Posterior vena cava (tissue), 2 donors: ENCODE data around the gene PLA2G5. TPM values are rescaled to one million over a fixed set of nuclear protein-coding genes. Genes with fewer than 3 reads are reported as not detected.
"Not testable (repeated sequence)": the region's sequence is repeated elsewhere in the genome, so short reads cannot be mapped to it uniquely, and the experiment has no call there.

Experiments used
- DNase-seq: peaks from one replicate; pipeline ENCODE4 v3.0.0-alpha.2; 2020; ENCODE audit warnings: low spot score
- intact Hi-C, 2 donors: fragments of 100-400 bp; cut with DNase I; formaldehyde crosslinking; loops; one replicate each; pipeline versions ENCODE4 v1.14.1 to v1.14.2; 2022 to 2023
- total RNA-seq, 2 donors: library from RNA; stranded (reverse); fragmentation: NEBNext Ultra II Directional; extraction: Animal tissue kit (Norgen Biotek cat#: 25700); gene quantifications; one replicate each; pipeline ENCODE4 v1.2.1, GENCODE V29; 2021
- donor health status: DM: yes; HTN: yes; CAD: no.
- donor health status: DM: yes; HTN: yes; CAD: no.

The PLA2G5 gene
- total RNA-seq, 2 donors from 2014 or later: 6.7 to 9.8 TPM

GRCh38 chr1:20110679-20111078 is 40.7 kb downstream of the PLA2G5 start:
- intact Hi-C loops: no loop called here
- DNase-seq: peak; percentile 74

DNA sequence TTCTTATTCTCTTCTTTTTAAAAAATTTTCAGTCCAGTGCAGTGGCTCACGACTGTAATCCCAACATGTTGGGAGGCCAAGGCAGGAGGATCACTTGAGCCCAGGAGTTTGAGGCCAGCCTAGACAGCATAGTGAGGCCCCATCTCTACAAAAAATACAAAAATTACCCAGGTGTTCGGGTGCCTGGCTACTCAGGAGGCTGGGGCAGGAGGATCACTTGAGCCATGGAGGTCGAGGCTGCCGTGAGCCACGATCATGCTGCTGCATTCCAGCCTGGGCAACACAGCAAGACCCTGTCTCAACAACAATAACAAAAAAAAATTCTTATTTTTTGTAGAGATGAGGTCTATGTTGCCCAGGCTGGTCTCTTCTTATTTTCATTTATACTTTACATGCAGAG is 41.5 kb downstream of the PLA2G5 start:
- intact Hi-C loops: no loop called here
- peak; percentile 31 for DNase-seq

DNA sequence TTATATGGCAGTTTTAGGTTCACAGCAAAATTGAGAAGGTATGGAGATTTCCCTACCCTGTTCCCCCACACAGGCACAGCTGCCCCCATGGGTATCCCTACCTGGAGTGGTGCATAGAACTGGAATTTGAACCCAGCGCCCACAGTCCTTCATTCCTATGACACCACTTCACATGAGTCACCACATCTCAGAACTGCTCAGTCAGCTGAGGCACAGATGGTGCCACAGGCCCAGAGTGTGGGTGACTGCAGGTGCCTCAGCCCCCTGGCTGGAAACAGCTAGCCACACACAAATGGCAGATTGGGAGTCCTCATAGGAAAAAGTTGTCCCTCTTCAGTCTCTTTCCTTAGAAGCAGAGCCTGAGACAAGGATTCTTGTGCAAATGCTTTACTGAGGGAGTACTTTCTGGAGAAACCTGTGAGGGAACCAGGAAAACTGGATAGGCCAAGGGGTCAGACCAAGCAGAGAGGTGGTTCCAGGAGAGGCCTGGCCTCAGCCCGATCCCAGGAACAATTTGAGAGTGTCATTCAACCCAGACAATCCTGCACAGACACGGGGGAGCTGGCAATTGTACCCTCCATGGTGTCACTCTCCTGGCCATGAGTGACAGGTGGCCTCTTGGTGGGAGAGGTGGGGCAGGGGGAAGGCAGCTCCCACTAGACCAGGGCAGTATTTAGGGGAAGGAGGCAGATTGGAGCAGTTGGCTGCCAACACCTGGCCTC is 42.4 kb downstream of the PLA2G5 start:
- intact Hi-C loops: no loop called here
- DNase-seq: peak; percentile 68

DNA sequence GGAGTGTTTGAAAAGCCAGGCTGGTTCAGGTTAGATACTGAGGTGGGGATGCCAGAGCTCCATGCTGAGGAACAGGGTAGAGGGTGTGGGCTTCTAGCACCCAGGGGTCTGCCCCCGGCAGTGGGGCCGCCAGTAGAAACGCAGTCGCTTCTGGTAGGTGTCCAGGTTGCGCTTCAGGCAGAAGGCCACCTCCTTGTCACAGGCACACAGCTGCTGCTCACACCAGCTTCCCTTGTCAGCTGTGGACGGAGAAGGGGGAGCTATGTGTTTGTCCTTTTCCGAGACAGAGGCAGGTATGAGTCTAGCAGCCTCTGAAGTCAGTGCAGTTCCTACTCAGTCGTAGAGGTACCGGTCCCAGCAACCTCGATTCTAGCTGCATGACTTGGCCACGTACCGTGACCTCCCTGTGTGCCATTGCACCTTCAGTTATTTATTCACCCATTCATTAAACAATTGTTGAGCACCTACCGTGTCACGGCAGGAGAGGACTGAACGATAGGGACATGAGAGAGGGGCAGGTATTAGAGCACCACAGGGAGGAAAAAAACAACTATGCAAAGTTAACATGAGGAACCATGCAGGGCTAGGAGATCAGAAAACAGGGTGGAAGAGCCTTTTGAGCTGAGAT is 44.1 kb downstream of the PLA2G5 start:
- peak; percentile 41 for DNase-seq
- intact Hi-C loops: loop anchor here in 1 of 2 donors (1.0 kb wide), 1 partner anchor 27 kb away; no protein-coding TSS in a partner anchor

DNA sequence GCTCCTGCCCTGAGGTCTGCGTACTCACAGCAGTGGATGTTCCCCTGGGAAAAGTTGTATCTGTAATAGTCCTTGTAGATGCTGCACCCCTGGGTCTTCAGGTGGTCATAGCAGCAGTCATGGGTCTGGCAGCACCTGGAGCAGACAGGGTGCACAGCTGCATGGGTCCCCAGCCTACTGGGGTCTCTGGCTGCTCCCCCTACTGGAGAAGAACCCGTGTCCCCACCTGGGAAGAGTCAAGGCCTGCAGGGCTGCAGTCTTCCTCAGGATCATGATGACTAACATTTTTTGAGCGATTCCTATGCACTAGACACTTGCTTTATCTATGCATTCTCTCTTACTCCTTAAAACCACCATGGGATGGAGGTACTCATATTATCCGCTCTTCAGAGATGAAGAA is 45.5 kb downstream of the PLA2G5 start:
- no peak for DNase-seq
- intact Hi-C loops: no loop called here

DNA sequence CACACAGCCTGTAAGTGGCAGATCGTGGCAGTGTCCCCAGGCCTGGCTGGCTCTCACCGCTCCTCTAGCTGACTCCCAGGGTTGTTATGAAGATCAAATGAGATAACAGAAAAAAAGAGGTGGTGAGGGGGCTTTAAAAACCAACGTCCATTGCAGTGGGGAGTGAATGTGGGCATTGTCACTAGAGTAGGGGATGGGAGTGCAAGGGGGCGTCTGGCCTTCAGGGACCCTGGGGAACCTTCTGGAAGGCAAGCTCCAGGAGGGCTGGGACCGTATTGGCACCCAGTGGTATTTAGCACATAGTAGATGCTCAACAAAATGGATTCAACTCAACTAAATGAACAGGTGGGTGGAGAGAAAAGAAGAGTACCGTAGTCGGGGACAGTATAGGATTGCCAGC is 45.9 kb downstream of the PLA2G5 start:
- DNase-seq: no peak

DNA sequence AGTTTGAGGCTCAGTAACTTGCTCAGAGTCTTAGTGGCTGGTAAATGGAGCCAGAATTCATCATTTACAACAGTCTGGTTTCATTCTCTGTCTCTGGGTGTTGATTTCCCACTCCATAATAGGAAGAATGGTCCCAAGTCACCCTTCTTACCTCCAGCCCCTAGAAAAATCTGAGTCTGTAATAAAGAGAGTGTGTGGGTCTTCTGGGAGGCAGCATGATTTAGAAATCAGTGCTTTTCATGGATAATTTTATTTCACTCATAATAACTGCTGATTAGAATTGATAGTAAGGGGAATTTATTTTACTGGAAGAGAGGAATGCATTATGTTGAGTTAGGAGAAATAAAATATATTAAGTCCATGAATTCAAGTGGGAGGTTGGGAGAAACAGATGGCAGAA is 47.2 kb downstream of the PLA2G5 start:
- DNase-seq: no peak
- intact Hi-C loops: no loop called here

More for the DNA sequence above, 45.9 kb downstream of the PLA2G5 start:
- intact Hi-C loops: no loop called here

GRCh38 chr1:20119347-20119746 is 49.4 kb downstream of the PLA2G5 start, which contains the start of gene PLA2G2D:
PLA2G2D (minus strand) TSS chr1:20119536; CDS start chr1:20119498, 38 bp downstream.
- intact Hi-C loops: no loop called here
- DNase-seq: no peak

GRCh38 chr1:20120796-20121195 is 50.8 kb downstream of the PLA2G5 start:
- peak; percentile 55 for DNase-seq
- intact Hi-C loops: no loop called here

GRCh38 chr1:20123722-20124455 is 53.9 kb downstream of the PLA2G5 start:
- intact Hi-C loops: no loop called here
- DNase-seq: peak; percentile 29

GRCh38 chr1:20124456-20125057 is 54.6 kb downstream of the PLA2G5 start:
- intact Hi-C loops: no loop called here
- DNase-seq: peak; percentile 57

DNA sequence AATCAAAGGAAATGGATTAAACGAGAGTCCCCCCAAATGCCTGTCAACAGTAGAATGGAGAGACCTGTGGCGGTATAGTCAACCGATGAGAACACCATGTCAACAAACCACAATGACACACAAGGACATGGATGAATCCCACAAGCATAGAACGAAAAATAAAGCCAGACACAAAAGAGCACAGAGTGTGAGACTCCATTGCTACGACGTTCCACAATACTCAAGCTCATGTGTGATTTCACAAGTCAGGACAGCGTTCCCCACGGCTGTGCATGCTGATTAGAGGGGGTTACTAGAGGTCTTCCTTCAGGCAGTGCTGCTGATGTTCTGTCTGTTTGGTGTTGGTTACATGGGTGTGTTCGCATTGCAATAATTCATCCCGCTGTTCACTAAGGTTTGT is 55.1 kb downstream of the PLA2G5 start:
- no peak for DNase-seq
- intact Hi-C loops: no loop called here

DNA sequence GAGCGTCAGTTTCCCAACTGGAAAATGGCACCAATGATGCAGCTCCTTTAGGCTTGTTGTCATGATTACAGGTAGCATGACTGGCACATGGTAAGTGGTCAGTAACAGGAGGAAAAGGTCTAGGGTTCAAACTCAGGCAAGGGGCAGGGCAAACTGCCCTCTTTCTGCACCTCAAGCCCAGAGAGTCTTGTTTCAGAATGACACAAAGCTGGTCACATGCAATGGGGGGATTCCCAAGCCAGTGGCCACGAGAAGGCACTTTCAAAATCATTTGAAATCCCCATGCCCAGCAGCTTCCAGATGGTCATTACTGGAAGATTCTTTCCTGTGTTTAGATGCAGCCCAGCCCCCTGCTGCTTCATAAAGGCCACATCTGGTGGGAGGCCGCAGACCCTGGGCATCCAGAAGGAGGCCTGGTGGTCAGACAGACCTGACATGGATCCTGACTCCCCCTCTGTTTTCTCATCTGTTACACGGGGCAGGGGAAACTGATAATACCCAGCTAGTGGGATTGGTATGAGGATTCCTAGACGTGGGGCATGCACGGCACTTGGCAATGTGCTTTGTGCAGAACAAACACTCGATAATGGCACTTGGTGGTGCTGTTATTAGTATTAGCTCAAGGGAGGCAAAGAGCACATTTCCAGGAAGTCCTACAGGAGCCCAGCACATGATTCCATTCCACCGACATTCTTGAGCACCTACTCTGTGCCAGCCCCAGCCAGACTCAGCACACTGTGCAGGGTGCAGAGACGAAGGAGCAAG is 56.2 kb downstream of the PLA2G5 start:
- intact Hi-C loops: no loop called here
- no peak for DNase-seq

DNA sequence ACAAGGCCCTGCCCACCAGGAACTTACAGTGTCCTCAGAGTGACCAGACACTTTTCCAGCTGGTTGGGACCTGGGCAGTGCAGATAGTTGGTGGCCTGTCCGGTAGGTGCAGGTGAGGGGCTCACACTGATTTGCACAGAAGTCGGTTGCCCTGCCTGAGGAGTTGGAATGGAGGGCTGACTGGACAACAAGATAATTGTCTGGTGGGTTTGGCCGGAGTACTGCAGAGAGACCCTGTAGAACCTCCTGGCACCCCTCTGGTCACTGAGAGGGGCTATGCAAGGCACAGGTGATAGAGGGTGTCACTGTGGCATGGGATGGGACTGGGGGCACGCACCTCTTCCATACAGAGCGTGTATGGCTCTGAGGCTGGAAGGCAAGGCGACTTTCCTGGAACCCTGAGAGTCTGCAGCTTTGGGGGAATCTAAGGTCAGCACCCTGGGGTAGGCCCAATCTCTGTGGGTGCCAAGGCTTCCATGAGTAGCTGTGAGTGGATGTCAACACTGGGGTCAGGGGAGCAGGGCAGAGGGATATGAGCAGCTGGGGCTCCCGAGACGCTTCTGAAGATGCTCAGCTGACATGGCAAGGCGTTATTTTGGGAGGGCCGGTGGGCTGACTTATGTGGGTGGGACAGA is 56.9 kb downstream of the PLA2G5 start:
- DNase-seq: peak; percentile 59
- intact Hi-C loops: no loop called here

DNA sequence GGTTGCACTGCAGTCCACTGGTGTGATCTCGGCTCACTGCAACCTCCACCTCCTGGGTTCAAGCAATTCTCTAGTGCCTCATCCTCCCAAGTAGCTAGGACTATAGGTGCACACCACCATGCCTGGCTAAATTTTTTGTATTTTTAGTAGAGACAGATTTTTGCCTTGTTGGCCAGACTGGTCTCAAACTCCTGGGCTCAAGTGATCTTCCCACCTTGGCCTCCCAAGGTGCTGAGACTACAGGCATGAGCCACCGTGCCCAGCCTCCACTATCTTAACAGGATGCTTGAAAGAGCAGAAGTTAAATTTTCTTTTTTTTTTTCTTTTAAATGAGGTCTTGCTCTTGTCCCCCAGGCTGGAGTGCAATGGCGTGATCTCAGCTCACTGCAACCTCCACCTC is 60.5 kb downstream of the PLA2G5 start:
- peak; percentile 15 for DNase-seq
- intact Hi-C loops: not testable (repeated sequence)

GRCh38 chr1:20134995-20135394 is 65.0 kb downstream of the PLA2G5 start:
- intact Hi-C loops: no loop called here
- DNase-seq: no peak

DNA sequence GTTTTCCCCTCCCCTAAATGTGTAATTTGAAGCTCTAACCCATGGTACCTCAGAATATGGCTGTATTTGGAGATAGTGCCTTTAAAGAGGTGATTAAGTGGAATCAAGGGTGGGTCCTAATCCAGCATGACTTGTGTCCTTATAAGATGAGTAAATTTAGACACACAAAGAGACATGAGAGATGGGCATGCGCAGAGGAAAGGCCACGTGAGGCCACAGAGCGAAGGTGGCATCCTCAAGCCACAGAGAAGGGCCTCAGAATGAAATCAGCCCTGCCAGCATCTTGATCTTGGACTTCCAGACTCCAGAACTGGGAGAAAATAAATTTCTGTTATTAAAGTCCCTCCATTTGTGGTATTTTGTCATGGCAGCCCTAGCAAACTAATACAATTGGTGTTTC is 66.3 kb downstream of the PLA2G5 start:
- intact Hi-C loops: no loop called here
- DNase-seq: peak; percentile 12

- peak; percentile 2 for DNase-seq
- intact Hi-C loops: no loop called here
Measured at GRCh38 chr1:20137055-20137454, 67.1 kb downstream of the PLA2G5 start.

DNA sequence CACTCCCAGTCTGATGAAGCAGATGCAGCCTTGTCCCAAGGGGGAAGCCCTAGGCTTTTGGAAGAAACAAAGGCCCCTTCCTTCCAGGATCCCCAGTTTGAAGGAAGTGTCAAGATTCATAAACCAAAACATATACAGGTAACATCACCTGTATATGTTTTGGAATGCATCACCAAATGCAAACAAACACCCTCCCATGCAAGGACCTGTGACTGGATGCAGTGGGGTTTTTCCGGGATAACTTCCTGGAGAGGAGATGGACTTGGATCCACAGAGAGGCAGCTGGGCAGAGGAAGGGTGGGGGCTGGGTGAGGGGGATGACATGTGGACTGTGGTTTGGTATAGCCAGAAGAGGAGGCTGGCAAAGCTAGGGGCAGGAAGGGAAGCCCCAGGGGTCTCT is 67.6 kb downstream of the PLA2G5 start:
- DNase-seq: peak; percentile 30
- intact Hi-C loops: no loop called here
